ENCODE measurements around the gene TOE1. TPM values are rescaled to one million over a fixed set of nuclear protein-coding genes. Genes with fewer than 3 reads are reported as not detected.
"Not testable (repeated sequence)": the region's sequence is repeated elsewhere in the genome, so short reads cannot be mapped to it uniquely, and the experiment has no call there.

TOE1 gene
- 6.2 TPM for polyA plus RNA-seq (2013, experiment 1 of 2; ENCODE audit: insufficient read length)
- polyA plus RNA-seq (2013, experiment 2 of 2; ENCODE audit: insufficient read length), result 6.2 TPM

DNA sequence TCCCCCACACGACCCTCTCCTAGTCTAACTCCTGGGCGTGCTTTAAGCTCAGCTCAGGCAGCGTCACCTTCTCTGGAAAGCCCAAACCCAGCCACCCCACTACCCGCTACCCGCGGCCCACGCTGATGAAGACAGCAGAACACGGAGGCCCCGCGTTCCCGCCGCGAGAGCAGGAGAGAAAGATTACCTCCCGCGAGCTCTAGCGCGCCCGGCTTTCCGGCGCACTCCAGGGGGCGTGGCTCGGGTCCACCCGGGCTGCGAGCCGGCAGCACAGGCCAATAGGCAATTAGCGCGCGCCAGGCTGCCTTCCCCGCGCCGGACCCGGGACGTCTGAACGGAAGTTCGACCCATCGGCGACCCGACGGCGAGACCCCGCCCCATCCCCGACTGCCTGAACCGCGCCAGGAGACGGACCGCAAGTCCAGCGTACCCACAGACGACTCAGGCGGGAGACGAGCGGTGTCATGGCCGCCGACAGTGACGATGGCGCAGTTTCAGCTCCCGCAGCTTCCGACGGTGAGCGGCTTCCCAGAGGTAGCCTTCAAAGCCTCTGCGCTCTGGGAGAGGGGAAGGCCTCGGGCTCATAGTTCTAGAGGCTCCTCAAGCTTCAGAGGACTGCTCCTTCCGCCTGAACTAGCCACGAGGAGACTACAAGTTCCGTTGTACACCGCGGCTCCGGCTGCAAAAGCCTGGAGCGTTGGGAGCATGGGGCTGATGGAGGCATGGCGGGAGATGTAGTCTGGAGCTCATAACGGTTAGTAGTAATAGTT is at the start of gene TOE1, which contains the start of gene MUTYH:
TOE1 (plus strand) TSS at position 382 of the 770 bp plus-strand sequence; CDS start at position 465, 83 bp downstream.
MUTYH (minus strand) TSS at position 652 of the 770 bp plus-strand sequence. CDS start 5,935 bp downstream, outside the sequence.
- peak; percentile 92 for DNase-seq

DNA sequence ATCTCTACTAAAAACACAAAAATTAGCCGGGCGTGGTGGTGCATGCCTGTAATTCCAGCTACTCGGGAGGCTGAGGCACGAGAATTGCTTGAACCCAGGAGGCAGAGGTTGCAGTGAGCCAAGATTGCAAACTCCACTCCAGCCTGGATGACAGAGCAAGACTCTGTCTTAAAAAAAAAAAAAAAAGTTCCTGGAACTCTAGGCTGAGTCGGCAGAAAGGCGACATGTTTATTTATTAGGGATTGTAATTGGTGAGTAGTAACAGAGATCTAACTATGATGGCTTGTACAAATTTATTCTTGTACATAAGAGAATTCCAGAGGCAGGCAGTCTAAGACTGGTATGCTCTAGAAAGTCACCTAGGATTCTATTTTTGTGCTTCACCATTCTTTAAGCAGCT is 49.0 kb upstream of the TOE1 start:
- DNase-seq, result not testable (repeated sequence)

- DNase-seq, result no peak
Observed at GRCh38 chr1:45291716-45292115, 48.3 kb upstream of the TOE1 start.

GRCh38 chr1:45297666-45298356 is 42.2 kb upstream of the TOE1 start:
- no peak for DNase-seq

DNA sequence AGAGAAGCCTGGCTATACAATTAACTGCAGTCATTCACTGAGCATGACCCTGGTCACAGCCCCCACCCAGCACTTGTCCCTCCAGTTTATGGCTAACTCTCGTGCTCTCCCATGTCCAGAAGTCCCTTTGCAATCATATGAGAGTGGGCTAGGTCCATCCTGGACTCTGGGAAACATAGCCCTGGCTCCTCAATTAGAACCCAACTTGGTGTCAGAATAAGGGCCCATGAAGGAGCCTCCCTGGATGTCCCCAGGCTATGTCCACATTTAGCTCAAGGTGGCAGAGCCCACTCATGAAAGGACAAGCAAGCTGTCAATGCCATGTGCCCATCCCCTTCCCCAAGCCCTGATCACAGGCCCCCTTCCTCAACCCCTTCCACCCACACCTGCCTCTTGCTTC is 40.7 kb upstream of the TOE1 start:
- no peak for DNase-seq

DNA sequence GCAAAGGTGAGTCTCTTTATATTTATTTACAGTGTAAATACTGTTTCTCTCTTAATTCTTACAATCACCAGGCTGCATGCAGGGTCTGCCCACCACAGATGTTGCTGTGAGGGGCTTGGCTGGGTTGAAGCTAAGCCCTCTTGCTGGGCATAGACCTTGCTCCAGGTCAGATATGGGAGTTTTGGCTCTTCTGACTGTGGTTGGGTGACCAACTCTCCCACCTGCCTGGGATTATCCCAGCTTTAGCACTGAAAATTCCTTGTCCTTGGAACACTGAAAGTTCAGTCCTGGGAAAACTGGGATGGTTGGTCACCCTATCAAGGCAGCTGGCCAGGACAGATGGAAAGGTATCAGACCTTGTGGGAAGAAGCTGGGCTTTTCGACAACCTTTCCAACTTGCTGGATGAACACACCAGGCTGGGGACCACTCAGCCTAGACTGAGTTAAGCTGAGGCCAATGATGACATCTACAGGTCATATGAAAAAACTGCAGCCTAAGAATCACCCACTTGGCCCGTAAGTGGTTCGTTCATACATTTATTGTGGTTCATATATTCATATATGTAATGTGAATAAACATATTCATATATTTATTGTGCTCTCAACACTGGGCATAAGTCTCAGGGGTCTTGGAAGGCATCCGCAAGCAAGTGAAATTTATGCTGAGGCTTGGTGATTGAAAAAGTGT is 39.8 kb upstream of the TOE1 start:
- DNase-seq, result peak; percentile 77

GRCh38 chr1:45300669-45300997 is 39.3 kb upstream of the TOE1 start:
- DNase-seq, result no peak

GRCh38 chr1:45302505-45303150 is 37.3 kb upstream of the TOE1 start:
- no peak for DNase-seq

DNA sequence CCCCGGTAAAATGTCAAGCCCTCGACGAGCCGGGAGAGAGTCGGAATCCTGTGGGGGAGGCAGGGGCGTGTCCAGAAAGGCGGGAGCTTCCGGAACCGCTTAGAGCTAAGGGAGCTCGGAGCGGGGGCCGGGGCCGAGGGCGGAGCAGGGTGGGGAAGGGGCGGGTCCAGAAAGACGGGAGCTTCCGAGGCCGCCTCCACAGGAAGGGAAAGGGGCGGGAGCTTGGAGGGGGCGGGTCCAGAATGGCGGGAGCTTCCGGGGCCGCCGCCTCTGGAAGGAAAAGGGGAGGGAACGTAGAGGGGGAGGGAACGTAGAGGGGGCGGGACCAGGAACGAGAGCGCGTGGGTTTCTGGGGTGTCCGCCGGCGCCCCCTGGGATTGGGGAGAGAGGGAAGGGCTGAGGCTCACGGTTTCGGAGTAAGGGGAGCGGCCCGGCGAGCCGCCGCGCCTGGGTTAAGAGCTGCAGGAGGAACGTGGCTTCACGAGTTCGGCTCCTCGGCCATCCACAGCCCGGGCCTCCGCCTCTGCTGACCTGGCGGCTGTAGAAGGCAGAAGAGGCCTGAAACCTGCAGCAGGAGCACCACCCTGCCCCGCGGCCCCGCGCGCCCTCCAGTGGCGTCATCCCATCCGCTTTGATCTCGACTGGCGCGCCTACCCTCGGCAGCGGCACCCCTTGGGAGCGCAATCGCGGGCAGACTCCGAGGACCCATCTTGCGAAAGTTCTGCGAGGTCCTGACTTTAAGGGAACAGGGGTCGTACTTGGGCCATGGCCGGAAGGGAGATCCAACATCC is 36.3 kb upstream of the TOE1 start:
- DNase-seq, result peak; percentile 99

DNA sequence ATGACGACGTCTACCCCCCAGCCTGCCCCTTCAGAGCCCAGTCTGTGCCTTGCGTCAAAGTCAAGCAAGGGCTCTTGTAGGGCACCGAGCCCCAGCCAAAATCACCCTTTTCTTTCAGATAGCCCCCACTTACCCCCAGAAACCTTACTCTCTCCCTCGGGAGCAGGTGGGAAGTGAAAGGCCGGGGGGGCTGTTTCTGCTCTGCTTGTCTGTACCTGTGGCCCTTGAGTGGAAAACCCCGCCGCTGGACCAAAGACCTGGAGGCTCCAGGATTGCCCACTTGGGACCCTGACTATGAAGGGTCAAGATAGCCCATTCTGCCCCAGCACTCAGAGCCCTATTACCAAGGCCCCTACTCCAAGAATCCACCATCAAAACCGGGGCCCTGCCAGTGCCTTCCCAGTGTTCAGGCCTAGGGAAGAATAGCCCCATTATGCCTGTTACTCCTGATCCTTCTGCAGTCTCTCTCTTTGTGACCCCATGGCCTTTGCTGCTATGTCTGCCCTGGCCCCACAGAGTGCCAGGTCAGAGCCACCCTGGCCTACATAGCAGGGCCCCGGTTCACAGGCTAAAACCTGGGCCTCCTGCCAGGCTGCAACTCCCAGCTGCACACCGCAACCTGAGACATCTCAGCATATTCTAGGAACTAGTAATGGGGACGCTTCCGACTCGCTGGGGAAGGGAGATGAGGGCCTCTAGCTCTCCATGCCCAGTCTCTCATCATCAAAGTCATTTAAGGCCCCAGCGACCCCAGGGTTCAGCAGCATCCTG is 35.5 kb upstream of the TOE1 start:
- no peak for DNase-seq

GRCh38 chr1:45305231-45305630 is 34.7 kb upstream of the TOE1 start:
- no peak for DNase-seq

- peak; percentile 31 for DNase-seq
Observed at GRCh38 chr1:45306319-45306718, 33.7 kb upstream of the TOE1 start.

DNA sequence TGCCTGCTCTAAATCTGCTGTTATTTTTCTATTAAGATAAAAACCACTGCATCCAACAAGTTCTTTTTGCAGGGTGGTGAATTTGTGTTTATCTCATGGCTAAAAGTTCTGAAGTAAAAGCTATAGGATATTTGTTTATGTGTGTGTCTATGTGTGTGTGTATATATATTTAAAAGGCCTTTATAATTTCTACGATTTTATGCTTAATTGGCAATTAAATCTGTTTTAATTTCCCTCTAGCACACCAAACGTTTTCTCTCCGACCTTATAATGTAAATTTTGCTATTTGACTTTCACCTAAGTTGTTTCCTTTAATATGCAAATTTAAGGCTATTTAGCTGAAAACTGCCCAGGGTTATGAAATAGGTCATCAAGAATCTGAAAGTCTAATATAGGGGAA is 33.1 kb upstream of the TOE1 start:
- DNase-seq, result no peak

DNA sequence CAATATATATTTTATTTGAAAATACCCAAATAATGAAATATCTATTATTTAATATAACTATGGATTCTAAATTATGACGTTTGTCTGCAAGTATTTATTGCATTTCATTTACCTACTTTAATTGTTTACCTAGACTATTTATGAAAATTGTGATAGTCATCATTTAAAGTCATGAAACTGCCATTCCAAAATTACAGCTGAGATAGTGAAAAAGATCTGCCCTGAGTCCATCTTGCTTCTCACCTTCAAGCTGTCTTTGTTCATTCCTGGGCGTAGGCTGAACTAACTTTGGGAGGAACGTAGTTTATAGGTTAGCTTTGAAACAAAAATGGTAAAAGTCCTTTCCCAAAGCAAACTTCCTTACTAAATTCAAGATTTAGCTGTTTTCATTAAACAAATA is 25.7 kb upstream of the TOE1 start:
- no peak for DNase-seq

DNA sequence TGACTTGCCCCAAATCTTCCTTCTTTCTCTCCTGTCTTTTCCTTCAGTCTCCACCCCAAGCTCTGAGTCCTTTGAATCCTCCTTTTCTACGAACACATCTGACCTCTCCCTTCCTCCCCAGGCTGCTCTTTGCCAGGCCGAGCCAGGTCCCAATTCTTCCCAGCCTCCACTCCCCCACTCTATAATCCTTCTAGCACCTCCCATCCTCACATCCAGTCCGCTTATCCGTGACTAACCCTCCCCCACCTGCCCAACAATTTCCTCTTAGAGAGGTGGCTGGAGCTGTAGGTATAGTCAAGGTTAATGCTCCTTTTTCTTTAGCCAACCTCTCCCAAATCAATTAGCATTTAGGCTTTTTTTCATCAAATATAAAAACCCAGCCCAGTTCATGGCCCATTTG is 22.8 kb upstream of the TOE1 start:
- no peak for DNase-seq

DNA sequence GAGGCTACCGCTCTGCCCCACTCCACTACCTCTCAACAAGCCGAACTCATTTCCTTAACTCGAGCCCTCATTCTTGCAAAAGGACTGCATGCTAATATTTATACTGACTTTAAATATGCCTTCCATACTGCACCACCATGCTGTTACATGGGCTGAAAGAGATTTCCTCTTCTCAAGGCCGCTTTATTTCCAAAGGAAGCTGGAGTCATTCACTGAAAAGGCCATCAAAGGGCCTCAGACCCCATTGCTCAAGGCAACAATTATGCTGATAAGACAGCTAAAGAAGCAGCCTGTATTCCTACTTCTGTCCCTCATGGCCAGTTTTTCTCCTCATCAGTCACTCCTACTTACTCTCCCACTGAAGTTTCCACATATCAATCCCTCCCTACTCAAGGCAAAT is 20.2 kb upstream of the TOE1 start:
- DNase-seq, result no peak

GRCh38 chr1:45321444-45321843 is 18.5 kb upstream of the TOE1 start:
- no peak for DNase-seq

- DNase-seq, result no peak
Observed at GRCh38 chr1:45322486-45323040, 17.4 kb upstream of the TOE1 start.

- peak; percentile 33 for DNase-seq
Observed at GRCh38 chr1:45325851-45326506, 14.0 kb upstream of the TOE1 start.
